ENCODE data around the gene RASL12.

The RASL12 gene

GRCh38 chr15:65092911-65093792 lies 25.4 kb upstream of the RASL12 start:
- DNase-seq (ENCODE audit: low spot score) = no peak

GRCh38 chr15:65091946-65092770 lies 24.4 kb upstream of the RASL12 start:
- DNase-seq (ENCODE audit: low spot score) = no peak

GRCh38 chr15:65089206-65089824 lies 21.5 kb upstream of the RASL12 start:
- DNase-seq (ENCODE audit: low spot score) = no peak

- no peak for DNase-seq (ENCODE audit: low spot score)
These were observed 20.8 kb upstream of the RASL12 start for GRCh38 chr15:65088643-65089021.

- DNase-seq (ENCODE audit: low spot score) = no peak
These were observed 20.3 kb upstream of the RASL12 start for GRCh38 chr15:65087873-65088642.

GRCh38 chr15:65087411-65087810 lies 19.6 kb upstream of the RASL12 start:
- no peak for DNase-seq (ENCODE audit: low spot score)

- no peak for DNase-seq (ENCODE audit: low spot score)
These were observed 18.9 kb upstream of the RASL12 start for GRCh38 chr15:65086680-65087111.

- peak; percentile 36 for DNase-seq (ENCODE audit: low spot score)
These were observed 18.3 kb upstream of the RASL12 start for GRCh38 chr15:65085990-65086679.

- DNase-seq (ENCODE audit: low spot score) = no peak
These were observed 17.5 kb upstream of the RASL12 start for GRCh38 chr15:65085207-65085753.

GRCh38 chr15:65084500-65085206 lies 16.9 kb upstream of the RASL12 start:
- DNase-seq (ENCODE audit: low spot score) = no peak

GRCh38 chr15:65083262-65083701 lies 15.5 kb upstream of the RASL12 start:
- DNase-seq (ENCODE audit: low spot score) = no peak

- DNase-seq (ENCODE audit: low spot score) = no peak
These were observed 14.6 kb upstream of the RASL12 start for GRCh38 chr15:65082303-65082953.

- DNase-seq (ENCODE audit: low spot score) = no peak
These were observed 14.0 kb upstream of the RASL12 start for GRCh38 chr15:65081758-65082157.

- no peak for DNase-seq (ENCODE audit: low spot score)
These were observed 13.5 kb upstream of the RASL12 start for GRCh38 chr15:65081270-65081669.

- DNase-seq (ENCODE audit: low spot score) = no peak
These were observed 11.8 kb upstream of the RASL12 start for GRCh38 chr15:65079580-65079979.

GRCh38 chr15:65077981-65078352 lies 10.2 kb upstream of the RASL12 start:
- DNase-seq (ENCODE audit: low spot score) = peak; percentile 62

GRCh38 chr15:65077291-65077980 lies 9.6 kb upstream of the RASL12 start:
- DNase-seq (ENCODE audit: low spot score) = no peak

- DNase-seq (ENCODE audit: low spot score) = no peak
These were observed 8.9 kb upstream of the RASL12 start, which contains the start of gene KBTBD13 for GRCh38 chr15:65076486-65077290. Gene KBTBD13, plus strand, starts transcription at chr15:65076746. Its CDS starts 70 bp downstream, at chr15:65076816.
